NCI-H69 (cell line): Measurements from ENCODE around the gene PFKL.

Experiments used
- DNase-seq: peaks from one replicate; lab custom pipeline; 2025; lab: John Stamatoyannopoulos, UW

Gene PFKL

DNA sequence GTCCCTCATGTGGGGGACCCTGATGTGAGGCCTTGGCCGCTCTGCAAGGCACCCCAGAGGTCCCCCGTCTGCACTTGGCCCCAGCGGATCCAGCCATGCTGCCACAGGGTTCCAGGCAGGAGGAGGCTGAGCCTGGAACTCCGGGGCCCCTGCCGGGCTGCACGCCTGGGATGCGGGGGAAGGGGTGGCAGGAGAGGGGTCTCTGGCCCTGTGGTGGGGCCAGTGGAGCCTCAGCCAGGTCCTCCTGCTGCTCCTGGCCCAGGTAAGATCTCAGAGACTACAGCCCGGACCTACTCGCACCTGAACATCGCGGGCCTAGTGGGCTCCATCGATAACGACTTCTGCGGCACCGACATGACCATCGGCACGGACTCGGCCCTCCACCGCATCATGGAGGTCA lies 12.9 kb downstream of the PFKL start:
- no peak for DNase-seq

DNA sequence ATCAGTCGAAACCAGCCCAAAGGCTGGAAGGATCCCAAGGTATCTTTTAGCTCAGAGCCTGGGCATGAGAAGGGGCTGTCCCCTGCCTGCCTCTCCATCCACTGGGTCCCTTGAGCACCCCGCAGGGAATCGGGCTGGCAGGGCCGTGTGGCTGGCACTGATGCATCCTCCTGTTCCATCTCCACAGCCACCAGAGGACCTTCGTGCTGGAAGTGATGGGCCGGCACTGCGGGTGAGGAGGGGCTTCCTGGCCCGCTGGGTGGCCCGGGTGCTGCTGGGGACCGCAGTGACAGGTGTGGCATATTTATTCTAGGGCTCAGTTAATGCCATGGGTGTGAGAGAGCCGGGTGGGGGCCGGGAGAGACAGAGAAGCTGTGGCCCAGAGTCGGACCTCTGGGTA lies 13.6 kb downstream of the PFKL start:
- DNase-seq = no peak

GRCh38 chr21:44314128-44314527 lies 14.3 kb downstream of the PFKL start:
- DNase-seq = no peak

- no peak for DNase-seq
Measured at GRCh38 chr21:44314561-44314960, 14.7 kb downstream of the PFKL start.

DNA sequence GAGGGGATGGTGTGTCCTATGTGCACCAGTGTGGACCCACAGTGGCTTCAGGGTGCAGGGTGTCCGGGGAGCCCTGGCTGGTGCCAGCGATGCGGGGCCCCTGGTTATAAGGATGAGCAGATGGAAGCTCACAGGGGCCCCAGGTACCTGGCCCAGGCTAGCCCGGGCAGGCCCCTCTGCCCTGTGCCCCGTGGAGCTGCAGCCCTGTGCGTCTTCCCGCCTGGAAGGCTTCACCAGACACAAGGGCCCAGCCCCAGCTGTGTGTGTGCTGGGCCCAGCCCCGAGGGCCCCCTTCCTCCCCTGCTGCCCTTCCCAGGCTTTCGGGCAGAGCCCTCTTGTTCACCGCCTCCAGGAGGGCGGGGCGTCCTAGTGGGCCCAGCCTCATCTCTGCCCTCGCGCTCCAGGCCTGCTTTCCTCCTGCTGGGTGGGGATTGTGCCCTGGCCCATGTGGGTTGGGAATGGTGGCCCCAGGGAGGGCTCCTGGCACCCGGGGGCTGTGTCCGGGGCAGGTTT lies 15.9 kb downstream of the PFKL start:
- no peak for DNase-seq

GRCh38 chr21:44316277-44316900 lies 16.5 kb downstream of the PFKL start:
- no peak for DNase-seq

DNA sequence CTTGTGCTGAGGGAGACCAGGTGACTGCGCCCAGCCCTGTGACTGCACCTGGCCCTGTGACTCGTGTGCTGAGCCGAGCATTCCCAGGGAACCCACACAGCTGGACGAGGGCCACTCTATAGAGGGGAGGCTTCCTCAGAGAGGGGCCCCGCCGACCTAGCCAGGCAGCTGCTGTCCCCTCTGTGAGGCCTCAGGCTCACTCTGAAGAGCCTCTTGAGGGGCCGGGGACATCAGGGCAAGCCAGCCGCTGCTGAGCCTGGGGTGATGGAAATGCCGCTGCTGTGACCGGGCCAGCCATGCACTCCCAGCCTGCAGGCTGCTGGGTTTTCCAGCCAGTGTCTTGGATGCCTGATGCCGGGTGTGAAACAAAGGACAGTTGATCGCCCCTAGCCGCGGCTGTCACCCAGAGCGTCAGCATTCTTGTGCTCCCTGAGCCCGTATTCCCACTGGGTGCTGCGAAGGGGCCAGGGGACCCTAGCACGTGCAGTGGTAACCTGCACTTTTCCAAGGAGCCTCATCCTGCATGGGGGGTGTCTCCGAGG lies 17.5 kb downstream of the PFKL start:
- no peak for DNase-seq

GRCh38 chr21:44317871-44318270 lies 18.0 kb downstream of the PFKL start:
- no peak for DNase-seq

- DNase-seq = no peak
Measured at GRCh38 chr21:44318489-44319285, 18.8 kb downstream of the PFKL start.

GRCh38 chr21:44319407-44320065 lies 19.7 kb downstream of the PFKL start:
- DNase-seq = no peak

DNA sequence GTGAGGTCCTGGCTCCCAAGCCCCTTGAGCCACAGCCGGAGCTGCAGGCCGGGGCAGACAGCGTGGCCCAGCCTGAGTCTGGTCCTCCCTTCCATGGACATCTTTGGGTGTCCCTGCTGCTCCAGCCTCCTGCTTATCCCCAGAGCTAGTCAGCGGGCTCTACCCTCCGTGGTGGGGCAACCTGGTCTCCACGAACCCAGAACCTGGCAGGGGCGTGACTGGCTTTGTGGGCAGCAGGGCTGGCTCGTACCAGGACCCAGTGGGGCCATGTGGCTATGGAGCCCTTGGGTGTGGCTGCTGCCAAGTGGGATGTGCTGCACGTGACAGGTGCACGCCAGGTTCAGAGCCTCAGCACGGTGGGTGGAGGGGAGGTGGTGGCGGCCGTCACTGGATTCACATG lies 21.0 kb downstream of the PFKL start:
- no peak for DNase-seq

GRCh38 chr21:44321846-44322450 lies 22.1 kb downstream of the PFKL start:
- no peak for DNase-seq

- DNase-seq = no peak
Measured at GRCh38 chr21:44322621-44323325, 22.9 kb downstream of the PFKL start.

GRCh38 chr21:44323591-44323990 lies 23.7 kb downstream of the PFKL start:
- DNase-seq = no peak

DNA sequence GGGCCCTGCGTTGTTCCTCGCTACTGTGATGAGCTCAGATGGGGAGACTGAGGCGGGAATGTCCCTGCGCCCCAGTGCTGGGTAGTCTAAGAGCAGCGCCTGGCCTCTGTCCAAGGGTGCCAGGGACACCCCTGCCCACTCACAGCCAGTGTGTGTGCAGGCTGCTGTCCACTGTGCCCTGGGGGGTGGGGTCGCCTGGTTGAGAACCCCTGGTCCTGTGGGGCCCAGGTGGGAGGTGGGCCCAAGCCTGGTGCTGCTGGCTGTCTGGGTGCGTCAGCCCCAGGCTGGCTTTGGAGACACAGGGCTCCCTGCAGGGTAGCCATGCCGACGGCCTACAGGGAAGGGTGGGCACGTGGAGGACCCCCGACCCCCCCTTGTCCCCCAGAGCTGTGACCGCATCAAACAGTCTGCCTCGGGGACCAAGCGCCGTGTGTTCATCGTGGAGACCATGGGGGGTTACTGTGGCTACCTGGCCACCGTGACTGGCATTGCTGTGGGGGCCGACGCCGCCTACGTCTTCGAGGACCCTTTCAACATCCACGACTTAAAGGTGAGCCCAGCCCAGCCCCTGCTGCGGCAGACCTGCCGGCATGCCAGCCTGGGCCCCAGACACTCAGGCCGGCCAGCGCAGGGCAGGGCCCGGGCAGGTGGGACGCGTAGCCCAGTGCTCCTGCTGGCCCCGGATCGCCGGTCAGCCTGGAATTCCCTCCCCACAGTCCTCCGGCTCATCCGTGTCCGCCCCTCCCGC lies 24.4 kb downstream of the PFKL start:
- DNase-seq = no peak

GRCh38 chr21:44324854-44325107 lies 24.9 kb downstream of the PFKL start:
- no peak for DNase-seq

- no peak for DNase-seq
Measured at GRCh38 chr21:44325386-44326271, 25.8 kb downstream of the PFKL start.

- no peak for DNase-seq
Measured at GRCh38 chr21:44326272-44326647, 26.4 kb downstream of the PFKL start.

DNA sequence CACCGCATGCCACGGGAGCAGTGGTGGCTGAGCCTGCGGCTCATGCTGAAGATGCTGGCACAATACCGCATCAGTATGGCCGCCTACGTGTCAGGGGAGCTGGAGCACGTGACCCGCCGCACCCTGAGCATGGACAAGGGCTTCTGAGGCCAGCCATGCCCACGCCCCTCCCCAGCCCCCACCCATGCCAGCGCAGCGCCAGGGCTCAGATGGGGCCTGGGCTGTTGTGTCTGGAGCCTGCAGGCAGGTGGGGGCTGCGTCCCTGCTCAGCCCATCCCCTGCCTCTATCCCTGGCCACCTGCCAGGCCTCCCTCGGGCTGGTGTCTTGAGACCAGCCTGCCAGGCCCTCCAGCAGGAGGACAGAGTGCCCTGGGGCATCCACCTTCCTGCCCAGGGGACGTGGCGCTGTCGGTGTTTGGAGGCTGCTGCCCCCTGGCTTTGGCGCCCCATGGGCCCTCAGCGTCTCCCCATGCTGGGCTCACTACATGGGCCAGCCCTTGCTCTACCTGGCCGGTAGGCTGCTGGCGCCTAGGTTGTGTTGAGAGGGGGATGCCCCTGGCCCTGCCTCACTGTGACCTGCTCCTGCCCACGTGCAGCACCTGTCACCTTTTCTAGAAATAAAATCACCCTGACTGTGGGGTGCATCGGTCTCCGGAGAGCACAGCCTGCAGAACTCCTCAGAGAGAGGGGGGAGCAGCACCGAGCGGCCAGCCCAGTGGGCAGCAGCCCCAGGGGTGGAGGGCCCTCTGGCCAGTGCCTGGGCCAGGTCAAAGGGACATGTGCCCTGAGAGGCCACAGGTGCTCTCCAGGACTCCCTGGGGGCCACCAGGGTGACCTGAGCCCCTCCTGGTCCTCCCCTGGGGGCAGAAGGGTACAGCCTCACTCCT lies 27.1 kb downstream of the PFKL start:
- no peak for DNase-seq
